ACC112 (cell line): ENCODE results near the gene CD79A.
A peak's percentile ranks its signal among the peaks of the same experiment; 100 is the strongest.

Source experiments
- H2AFZ ChIP-seq: fragments of 200-600 bp; sonication (generic); one replicate; pipeline ENCODE4 v1.6.0; 2017; ENCODE audit warnings: antibody characterized with exemption, low read length; ENCODE audit not compliant: unreplicated experiment
- H3K27ac ChIP-seq: fragments of 200-600 bp; sonication (generic); 2 replicates; pipeline ENCODE4 v1.5.1; 2014; ENCODE audit warnings: low read depth, mild to moderate bottlenecking, antibody characterized with exemption, low read length, moderate library complexity
- H3K27me3 ChIP-seq: fragments of 200-600 bp; sonication (generic); 2 replicates; pipeline ENCODE4 v1.6.1; 2014; ENCODE audit warnings: mild to moderate bottlenecking, antibody characterized with exemption, low read length, moderate library complexity, mixed read lengths; ENCODE audit not compliant: insufficient read depth
- H3K36me3 ChIP-seq: fragments of 200-600 bp; sonication (generic); 2 replicates; pipeline ENCODE4 v1.6.1; 2016; ENCODE audit warnings: mild to moderate bottlenecking, antibody characterized with exemption, low read length, moderate library complexity, mixed read lengths; ENCODE audit not compliant: insufficient read depth
- H3K4me1 ChIP-seq: fragments of 200-600 bp; sonication (generic); one replicate; pipeline ENCODE4 v1.6.1; 2016; ENCODE audit warnings: low read length, mixed read lengths; ENCODE audit not compliant: insufficient read depth, unreplicated experiment, control insufficient read depth
- H3K4me3 ChIP-seq: fragments of 200-600 bp; sonication (generic); 2 replicates; pipeline ENCODE4 v1.5.1; 2014; ENCODE audit warnings: mild to moderate bottlenecking, low read depth, low read length
- H3K79me2 ChIP-seq: fragments of 200-600 bp; sonication (generic); one replicate; pipeline ENCODE4 v1.6.0; 2016; ENCODE audit warnings: low read length; ENCODE audit not compliant: control insufficient read depth, unreplicated experiment, insufficient read depth

Gene CD79A

GRCh38 chr19:41915021-41915775, 38.1 kb downstream of the CD79A start:
- Histone ChIP-seq H3K36me3 (no peaks in the 10 kb centered on the region), H3K4me1 (no peaks in the 10 kb centered on the region), H2AFZ (no peak overlapping the region), H3K79me2 (no peaks in the 10 kb centered on the region), H3K27ac (no peak overlapping the region), H3K27me3 (peaks cover 51% of the 10 kb centered on the region), H3K4me3 (peak overlapping the region; percentile 53; the same call in 1 of the 2 replicates)

GRCh38 chr19:41915776-41916414, 38.8 kb downstream of the CD79A start:
- H3K4me3 ChIP-seq: no peak overlapping the region
- H2AFZ ChIP-seq: no peak overlapping the region
- H3K27ac ChIP-seq: no peak overlapping the region
- peaks cover 54% of the 10 kb centered on the region for H3K27me3 ChIP-seq
- H3K79me2 ChIP-seq: no peaks in the 10 kb centered on the region
- no peaks in the 10 kb centered on the region for H3K36me3 ChIP-seq
- no peaks in the 10 kb centered on the region for H3K4me1 ChIP-seq

GRCh38 chr19:41917676-41918075, 40.6 kb downstream of the CD79A start:
- Histone ChIP-seq H3K36me3 (no peaks in the 10 kb centered on the region), H3K27me3 (peaks cover 60% of the 10 kb centered on the region), H3K4me3 (no peak overlapping the region), H3K4me1 (no peaks in the 10 kb centered on the region), H3K27ac (no peak overlapping the region), H2AFZ (no peak overlapping the region), H3K79me2 (no peaks in the 10 kb centered on the region)

- Histone ChIP-seq H3K36me3 (no peaks in the 10 kb centered on the region), H3K4me1 (no peaks in the 10 kb centered on the region), H2AFZ (no peak overlapping the region), H3K27ac (no peak overlapping the region), H3K27me3 (peaks cover 64% of the 10 kb centered on the region), H3K79me2 (no peaks in the 10 kb centered on the region), H3K4me3 (no peak overlapping the region)
Measured at GRCh38 chr19:41918095-41918494, 41.0 kb downstream of the CD79A start.

DNA sequence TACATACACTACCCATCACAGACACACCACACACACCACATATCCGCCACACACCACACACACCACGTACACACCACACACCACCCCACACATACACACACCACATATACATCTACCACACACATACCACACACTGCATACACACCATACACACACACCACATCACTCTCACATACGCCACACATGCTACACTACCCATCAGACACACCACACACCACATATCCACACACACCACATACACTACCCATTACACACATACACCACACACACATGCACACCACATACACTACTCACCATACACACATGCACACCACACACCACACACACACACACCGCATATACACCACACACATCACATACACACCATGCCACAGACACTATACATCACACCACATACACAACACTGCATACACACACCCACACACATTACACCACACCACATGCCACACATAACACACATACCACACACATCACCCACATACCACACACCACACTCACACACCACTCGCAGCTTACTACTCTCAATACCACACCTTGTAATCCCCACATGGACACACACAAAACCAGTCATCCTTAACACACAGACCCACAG, 41.7 kb downstream of the CD79A start:
- peaks cover 61% of the 10 kb centered on the region for H3K27me3 ChIP-seq
- no peak overlapping the region for H2AFZ ChIP-seq
- H3K79me2 ChIP-seq: no peaks in the 10 kb centered on the region
- H3K4me1 ChIP-seq: no peaks in the 10 kb centered on the region
- no peak overlapping the region for H3K4me3 ChIP-seq
- H3K36me3 ChIP-seq: no peaks in the 10 kb centered on the region
- H3K27ac ChIP-seq: no peak overlapping the region

DNA sequence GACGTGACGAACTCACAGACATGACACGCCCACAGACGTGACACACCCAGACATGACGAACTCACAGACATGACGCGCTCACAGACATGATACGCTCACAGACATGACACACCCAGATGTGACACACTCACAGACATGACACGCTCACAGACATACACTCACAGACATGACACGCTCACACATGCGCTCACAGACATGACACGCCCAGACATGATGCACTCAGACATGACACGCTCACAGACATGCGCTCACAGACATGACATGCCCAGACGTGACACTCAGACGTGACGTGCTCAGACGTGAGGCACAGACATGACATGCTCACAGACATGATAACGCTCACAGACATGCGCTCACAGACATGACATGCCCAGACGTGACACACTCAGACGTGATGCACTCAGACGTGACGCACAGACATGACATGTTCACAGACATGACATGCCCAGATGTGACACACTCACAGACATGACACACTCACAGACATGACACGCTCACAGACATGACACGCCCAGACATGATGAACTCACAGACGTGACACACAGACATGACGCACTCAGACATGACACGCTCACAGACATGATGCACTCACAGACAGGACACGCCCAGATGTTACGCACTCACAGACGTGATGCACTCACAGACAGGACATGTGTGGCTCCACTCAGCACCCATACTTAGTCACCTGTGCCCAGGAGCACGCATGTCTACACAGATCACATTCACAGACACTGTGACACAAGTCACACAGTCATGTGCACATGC, 43.1 kb downstream of the CD79A start:
- H3K27me3 ChIP-seq: peaks cover 56% of the 10 kb centered on the region

DNA sequence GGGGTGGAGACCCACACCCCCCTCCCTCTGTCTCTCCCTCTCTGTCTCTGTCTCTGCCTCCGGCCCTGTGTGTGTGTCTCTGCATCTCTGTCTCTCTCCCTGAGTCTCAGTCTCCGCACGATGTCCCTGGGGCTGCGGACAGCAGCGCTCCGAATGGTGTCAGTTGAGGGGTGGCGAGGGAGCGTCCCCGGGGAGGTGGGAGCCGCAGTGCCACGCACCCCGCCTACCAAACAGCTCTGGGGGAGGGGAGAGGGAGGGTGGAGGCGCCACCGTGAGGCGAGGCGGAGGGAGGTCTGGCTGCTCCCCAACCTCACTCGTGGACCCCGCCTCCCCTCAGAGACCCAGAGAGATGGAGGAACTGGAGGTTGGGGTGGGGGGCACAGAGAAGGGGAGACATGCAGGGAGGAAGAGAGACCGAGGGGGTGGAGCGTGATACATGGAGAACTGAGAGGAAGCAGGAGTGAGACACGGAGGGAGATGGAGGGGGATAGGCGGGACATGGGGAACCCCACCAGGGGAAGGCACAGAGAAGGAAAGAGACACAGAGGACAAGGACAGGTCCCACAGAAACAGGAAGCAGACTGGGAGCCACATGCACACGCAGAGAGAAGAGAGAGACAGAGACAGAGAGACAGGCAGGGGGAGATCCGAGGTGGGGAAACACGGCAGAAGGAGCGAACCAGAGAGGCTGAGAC, 44.0 kb downstream of the CD79A start:
- Histone ChIP-seq H3K36me3 (no peaks in the 10 kb centered on the region), H3K4me3 (no peak overlapping the region), H3K4me1 (no peaks in the 10 kb centered on the region), H3K79me2 (no peaks in the 10 kb centered on the region), H2AFZ (no peak overlapping the region), H3K27ac (no peak overlapping the region), H3K27me3 (peaks cover 49% of the 10 kb centered on the region)

More for the DNA sequence above, 43.1 kb downstream of the CD79A start:
- Histone ChIP-seq H3K4me3 (no peak overlapping the region), H3K4me1 (no peaks in the 10 kb centered on the region), H3K79me2 (no peaks in the 10 kb centered on the region), H3K36me3 (no peaks in the 10 kb centered on the region), H3K27ac (no peak overlapping the region), H2AFZ (no peak overlapping the region)

GRCh38 chr19:41921577-41922576, 44.8 kb downstream of the CD79A start:
- Histone ChIP-seq H3K4me3 (no peak overlapping the region), H3K36me3 (no peaks in the 10 kb centered on the region), H3K27me3 (peaks cover 48% of the 10 kb centered on the region), H3K4me1 (no peaks in the 10 kb centered on the region), H3K79me2 (no peaks in the 10 kb centered on the region), H3K27ac (no peak overlapping the region), H2AFZ (no peak overlapping the region)

DNA sequence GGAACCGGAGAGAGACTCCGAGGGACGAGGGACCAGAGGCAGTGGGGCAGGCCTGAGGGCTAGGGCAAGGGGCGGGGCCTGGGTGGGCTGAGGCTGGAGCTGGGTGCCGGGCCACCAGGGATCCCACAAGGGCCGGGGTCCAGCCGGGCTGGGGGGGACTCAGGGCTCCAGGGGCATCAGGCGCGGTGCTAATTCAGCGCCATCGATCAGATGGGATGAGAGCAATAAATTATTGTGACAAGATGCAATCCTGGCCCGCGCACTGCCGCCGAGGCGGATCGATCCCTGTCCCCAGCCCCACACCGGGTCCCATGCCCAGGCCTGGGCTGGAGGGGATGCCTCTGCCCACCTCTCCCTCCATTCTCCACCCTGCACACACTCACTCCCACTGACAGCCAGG, 45.5 kb downstream of the CD79A start:
- H2AFZ ChIP-seq: no peak overlapping the region
- H3K79me2 ChIP-seq: no peaks in the 10 kb centered on the region
- no peak overlapping the region for H3K4me3 ChIP-seq
- H3K4me1 ChIP-seq: no peaks in the 10 kb centered on the region
- peaks cover 47% of the 10 kb centered on the region for H3K27me3 ChIP-seq
- H3K27ac ChIP-seq: no peak overlapping the region
- no peaks in the 10 kb centered on the region for H3K36me3 ChIP-seq
